HUES48 (cell line): Measurements from ENCODE around the gene UBAC1.

Experiments used
- H3K27ac ChIP-seq: one replicate; pipeline ENCODE4 v1.7.0; 2013; ENCODE audit warnings: low read depth, low read length, inconsistent platforms
- H3K27me3 ChIP-seq: 2 replicates; pipeline ENCODE4 v1.6.1; 2013; ENCODE audit warnings: mild to moderate bottlenecking, low read length; ENCODE audit not compliant: control insufficient read depth, insufficient read depth
- H3K36me3 ChIP-seq: 2 replicates; pipeline ENCODE4 v1.6.1; 2013; ENCODE audit warnings: low read length; ENCODE audit not compliant: control insufficient read depth, insufficient read depth
- H3K4me1 ChIP-seq: 2 replicates; pipeline ENCODE4 v1.6.1; 2013; ENCODE audit warnings: mild to moderate bottlenecking, low read length; ENCODE audit not compliant: control insufficient read depth, insufficient read depth
- H3K4me3 ChIP-seq: 2 replicates; pipeline ENCODE4 v1.5.1; 2013; ENCODE audit warnings: mild to moderate bottlenecking, low read depth, low read length
- H3K9ac ChIP-seq: 2 replicates; pipeline ENCODE4 v1.6.1; 2013; ENCODE audit warnings: mild to moderate bottlenecking, low read depth, low read length, moderate library complexity
- H3K9me3 ChIP-seq: 2 replicates; pipeline ENCODE4 v1.6.1; 2013; ENCODE audit warnings: low read length; ENCODE audit not compliant: control insufficient read depth, insufficient read depth

Gene UBAC1

DNA sequence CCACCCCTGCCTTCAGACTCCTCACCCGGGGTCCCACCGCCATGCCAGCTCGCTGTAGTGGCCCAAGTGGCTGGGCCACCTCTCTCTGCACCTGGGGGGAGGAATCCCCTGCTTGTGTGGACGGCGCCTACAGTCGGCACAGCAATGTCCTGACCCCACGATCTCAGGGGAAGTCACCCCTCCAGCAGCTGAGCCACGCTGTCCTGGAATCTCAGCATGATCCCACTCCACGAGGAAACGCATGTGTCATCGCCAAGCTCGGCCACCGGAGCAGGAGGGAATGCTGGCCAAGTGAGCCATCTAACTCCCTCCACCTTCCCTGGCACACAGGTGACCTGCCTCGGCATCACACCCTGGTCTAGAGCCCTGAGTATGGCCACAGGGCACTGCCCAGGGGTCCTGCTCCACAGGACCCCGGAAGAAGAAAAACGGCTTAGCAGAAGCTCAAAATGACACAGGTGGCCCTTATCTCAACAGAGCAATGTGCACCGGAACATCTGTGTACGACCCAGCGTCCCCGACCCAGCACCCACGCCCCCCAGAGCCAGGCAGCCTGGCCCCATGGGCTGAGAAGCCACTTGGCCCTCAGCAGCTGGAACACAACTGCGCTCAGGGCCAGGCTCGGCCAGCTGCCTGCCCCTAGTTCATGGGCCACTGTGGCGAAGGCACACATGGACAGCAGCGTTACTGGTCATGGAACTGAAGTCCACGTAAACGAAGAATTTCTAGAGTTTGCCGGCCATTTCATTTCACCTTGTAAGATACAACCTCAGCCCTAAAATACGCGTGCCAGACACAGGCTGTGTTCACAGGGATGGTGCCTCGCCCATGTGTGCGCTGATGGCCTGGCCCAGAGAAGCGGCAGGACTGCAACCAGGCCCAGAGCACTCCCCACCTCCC is 30.5 kb downstream of the UBAC1 start:
- H3K27me3 ChIP-seq: no peaks in the 10 kb centered on the region
- no peak overlapping the region for H3K4me3 ChIP-seq
- no peak overlapping the region for H3K27ac ChIP-seq
- H3K9ac ChIP-seq: no peak overlapping the region
- H3K36me3 ChIP-seq: peaks cover 42% of the 10 kb centered on the region
- H3K9me3 ChIP-seq: no peaks in the 10 kb centered on the region
- no peaks in the 10 kb centered on the region for H3K4me1 ChIP-seq

DNA sequence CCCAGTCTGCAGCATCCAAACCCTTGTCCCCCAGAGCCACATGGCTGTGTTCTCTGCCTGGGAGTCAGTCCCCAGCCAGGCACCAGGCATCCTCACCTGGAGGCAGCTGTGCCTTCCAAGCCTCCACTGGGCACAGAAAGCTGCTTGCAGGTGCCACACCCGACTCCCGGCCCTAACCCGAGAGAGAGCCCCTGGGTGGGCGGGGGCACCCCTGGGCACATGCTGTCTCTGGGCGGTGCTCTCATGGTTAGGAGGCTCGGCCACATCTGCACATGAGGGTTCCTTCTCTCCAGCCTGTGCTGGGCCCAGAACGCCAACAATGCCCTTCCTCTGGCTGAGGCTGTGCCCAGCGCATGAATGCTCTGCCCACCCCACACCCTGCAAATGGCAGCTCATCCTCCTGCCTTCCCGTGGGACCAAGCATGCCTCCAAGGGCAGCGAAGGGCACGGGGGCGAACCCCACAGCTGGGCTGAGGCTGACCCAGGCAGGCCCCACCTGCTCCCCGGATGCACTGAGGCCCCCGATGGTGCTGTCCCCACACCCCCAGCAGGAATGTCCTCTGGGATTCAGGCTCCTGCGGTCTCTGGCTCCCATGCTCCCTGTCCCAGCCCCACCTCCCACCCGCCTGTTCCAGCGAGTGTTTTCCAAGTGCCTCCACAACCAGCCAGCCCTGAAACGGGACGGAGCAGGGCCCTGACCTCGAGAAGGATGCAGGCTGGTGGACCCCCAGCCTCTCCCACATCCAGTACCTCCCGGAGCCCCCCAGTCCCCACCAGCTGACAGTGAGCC is 31.3 kb downstream of the UBAC1 start:
- H3K9ac ChIP-seq: no peak overlapping the region
- no peaks in the 10 kb centered on the region for H3K27me3 ChIP-seq
- no peak overlapping the region for H3K4me3 ChIP-seq
- H3K27ac ChIP-seq: no peak overlapping the region
- no peaks in the 10 kb centered on the region for H3K4me1 ChIP-seq
- H3K9me3 ChIP-seq: no peaks in the 10 kb centered on the region
- H3K36me3 ChIP-seq: peaks cover 34% of the 10 kb centered on the region

DNA sequence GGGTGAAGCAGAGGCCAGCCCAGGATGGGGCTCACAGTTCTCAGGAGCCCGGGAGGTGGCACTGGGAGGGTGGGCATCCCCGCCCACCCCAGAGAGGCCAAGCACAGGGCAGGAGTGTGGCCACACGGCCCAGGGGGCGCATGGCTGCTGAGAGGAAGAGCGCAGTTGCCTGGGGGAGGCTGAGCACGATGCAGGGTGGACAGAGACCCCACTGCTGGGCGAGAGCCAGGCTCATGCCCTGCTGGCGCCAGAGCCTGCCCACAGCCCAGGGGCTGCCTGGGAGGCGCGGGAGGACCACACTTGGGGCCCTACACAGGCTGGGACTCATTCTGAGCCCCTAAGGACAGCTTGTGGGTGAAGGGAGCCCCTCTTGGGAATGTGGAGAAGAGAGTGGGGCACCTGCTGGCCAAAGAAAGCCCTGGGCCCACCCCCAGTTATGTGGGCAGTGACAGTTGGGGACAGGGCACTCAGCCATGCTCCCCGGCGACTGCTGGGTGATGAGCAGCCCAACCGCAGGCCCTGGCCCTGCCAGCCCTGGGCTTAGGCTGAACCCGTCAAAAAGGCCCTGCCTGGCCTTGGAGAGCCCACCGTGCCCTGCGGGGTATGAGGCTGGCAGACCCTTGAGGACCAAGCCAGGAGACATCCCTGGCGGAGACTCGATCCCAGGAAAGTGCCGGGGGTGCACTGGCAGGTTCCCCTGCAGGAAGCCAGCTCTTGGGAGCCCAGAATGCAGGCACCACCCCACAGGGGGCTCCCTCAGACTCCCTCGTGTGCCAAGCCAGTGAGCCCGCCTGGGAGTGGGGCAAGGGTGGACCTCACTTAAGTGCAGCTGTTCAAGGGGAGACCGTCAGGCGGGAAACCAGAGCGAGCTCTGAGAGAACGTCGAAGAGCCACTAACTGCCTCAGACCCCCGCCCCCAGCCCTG is 32.2 kb downstream of the UBAC1 start:
- H3K27ac ChIP-seq: no peak overlapping the region
- no peaks in the 10 kb centered on the region for H3K9me3 ChIP-seq
- H3K4me3 ChIP-seq: no peak overlapping the region
- H3K4me1 ChIP-seq: no peaks in the 10 kb centered on the region
- H3K27me3 ChIP-seq: no peaks in the 10 kb centered on the region
- no peak overlapping the region for H3K9ac ChIP-seq
- H3K36me3 ChIP-seq: peaks cover 30% of the 10 kb centered on the region

DNA sequence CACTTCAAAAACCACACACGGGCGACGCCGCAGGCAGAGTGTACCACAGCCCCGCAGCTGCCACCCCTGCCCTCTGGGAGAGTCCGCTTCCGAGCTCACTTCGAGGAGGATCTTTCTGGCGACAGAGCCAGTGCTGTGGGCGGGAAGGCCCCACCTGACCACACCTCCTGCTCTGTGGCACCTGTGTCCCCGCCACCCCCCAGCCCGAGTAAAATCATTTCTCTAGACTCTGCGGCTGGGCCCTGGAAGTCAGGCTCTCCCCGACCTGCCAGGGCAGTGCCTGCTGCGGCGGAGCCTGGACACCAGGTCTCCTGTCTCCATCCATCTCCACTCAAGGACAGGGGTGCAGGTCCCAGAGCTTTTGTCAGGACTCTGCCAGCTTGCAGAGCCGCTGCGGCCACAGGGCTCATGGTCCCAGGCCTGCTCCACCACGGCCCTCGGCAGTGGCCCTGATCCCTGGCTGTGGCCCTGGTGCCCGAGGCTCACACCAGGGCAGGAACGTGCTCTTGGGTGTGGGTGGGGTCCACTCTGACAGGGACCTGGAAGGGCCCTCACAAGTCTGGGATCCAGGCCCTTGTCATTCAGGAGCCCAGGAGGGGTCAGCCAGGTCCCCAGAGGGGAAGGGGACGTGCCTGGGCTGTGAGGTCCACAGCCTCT is 33.0 kb downstream of the UBAC1 start:
- H3K9me3 ChIP-seq: no peaks in the 10 kb centered on the region
- no peak overlapping the region for H3K27ac ChIP-seq
- no peaks in the 10 kb centered on the region for H3K4me1 ChIP-seq
- no peak overlapping the region for H3K4me3 ChIP-seq
- H3K27me3 ChIP-seq: no peaks in the 10 kb centered on the region
- H3K36me3 ChIP-seq: peaks cover 25% of the 10 kb centered on the region
- H3K9ac ChIP-seq: no peak overlapping the region

DNA sequence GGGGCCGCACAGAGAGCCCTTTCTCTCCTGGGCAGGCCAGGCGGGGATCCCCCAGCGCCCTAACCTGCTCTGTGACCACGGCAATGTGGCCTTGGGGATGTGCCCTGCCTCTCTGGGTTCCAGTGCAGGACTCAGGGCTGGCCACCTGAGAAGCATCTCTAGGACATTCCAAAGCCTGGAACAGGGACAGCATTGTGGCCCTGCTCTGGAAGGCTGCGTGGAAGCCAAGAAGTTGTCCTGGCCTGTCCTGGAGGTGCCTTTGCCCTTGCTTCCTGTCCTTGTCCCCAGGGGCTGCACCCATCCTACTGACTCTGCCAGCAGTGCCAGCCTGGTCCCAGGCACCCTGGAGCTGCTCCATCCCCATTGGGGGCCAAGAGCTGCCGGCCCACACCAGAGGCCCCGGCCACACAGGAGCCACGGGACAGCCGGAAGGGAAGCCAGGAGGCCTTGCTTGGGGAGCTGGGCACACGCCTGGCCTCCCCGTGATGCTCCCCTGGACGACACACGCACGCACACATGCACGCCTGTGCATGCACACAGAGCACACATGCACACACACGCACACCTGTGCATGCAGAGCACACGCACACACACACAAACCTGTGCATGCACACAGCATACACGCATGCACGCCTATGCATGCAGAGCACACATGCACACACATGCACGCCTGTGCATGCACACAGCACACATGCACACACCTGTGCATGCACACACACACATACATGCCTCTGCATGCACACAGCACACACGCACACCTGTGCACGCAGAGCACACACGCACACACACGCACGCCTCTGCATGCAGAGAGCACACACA is 33.8 kb downstream of the UBAC1 start:
- H3K27me3 ChIP-seq: no peaks in the 10 kb centered on the region
- no peak overlapping the region for H3K27ac ChIP-seq
- no peaks in the 10 kb centered on the region for H3K9me3 ChIP-seq
- H3K36me3 ChIP-seq: peaks cover 17% of the 10 kb centered on the region; the same call in 1 of the 2 replicates
- no peak overlapping the region for H3K4me3 ChIP-seq
- H3K4me1 ChIP-seq: no peaks in the 10 kb centered on the region
- no peak overlapping the region for H3K9ac ChIP-seq

DNA sequence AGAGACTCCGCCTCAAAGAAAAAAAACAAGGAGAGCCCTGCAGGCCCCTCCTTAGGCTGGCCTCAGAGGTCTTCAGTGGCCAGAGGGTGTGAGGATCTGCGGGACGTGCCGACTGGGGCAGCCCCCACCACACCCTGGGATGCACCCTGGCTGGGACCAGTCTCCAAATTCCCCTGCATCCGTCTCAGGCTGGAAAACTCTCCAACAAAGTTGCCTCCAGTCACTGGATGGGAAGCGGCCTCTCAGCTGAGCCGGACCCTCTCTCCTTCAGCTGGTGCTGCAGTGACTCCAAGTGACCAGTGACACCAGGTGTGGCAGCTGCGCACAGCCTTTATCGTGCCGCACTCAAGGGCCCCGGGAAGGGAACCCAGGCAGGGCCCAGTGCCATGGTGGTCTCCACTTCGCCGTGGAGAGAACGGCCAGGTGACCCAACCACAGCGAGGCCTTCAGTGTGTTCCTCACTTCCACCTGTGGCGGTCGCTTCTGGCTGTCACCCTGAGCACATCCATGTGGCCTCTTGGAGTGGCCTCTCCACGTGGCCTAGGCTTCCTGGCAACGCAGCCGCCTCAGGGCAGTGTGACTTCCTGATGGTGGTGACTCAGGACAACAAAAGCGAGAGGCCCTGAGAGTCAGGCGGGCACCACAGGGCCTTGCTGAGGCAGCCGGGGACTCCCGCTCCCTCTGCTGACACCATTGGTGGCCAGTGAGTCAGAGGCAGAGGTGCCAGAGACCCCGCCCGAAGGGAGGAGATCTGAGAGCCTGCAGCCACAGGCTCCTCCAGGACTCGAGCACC is 34.6 kb downstream of the UBAC1 start:
- H3K27ac ChIP-seq: no peak overlapping the region
- H3K9me3 ChIP-seq: no peaks in the 10 kb centered on the region
- H3K27me3 ChIP-seq: no peaks in the 10 kb centered on the region
- H3K9ac ChIP-seq: no peak overlapping the region
- H3K4me1 ChIP-seq: no peaks in the 10 kb centered on the region
- no peak overlapping the region for H3K4me3 ChIP-seq
- H3K36me3 ChIP-seq: peaks cover 13% of the 10 kb centered on the region; the same call in 1 of the 2 replicates

DNA sequence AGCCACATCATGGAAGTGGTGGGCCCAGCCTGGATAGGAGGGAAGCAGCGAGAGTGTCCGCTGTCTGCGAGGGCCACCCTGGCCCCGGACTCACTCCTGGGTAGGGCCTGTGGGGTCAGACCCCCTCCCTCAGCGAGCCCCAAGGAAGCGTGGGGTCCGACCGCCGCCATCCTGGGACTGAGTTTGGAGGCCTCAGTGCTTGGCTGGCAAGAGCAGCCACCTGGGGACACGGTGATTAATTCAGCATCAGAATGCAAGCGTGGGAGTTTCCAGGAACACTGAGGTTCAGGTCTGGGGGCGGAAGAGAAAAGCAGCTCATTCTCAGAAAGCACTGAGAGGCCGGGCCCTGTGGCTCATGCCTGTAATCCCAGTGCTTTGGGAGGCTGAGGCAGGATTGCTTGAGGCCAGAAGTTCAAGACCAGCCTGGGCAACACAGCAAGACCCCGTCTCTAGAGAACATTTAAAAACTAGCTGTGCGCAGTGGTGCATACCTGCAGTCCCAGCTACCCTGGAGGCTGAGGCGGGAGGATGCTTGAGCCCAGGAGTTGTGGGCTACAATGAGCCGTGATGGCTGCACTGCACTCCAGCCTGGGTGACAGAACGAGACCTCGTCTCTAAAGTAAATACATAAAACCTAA is 35.6 kb downstream of the UBAC1 start:
- H3K27ac ChIP-seq: no peak overlapping the region
- no peaks in the 10 kb centered on the region for H3K9me3 ChIP-seq
- no peaks in the 10 kb centered on the region for H3K4me1 ChIP-seq
- peaks cover 4% of the 10 kb centered on the region; the same call in 1 of the 2 replicates for H3K36me3 ChIP-seq
- no peak overlapping the region for H3K4me3 ChIP-seq
- no peak overlapping the region for H3K9ac ChIP-seq
- no peaks in the 10 kb centered on the region for H3K27me3 ChIP-seq

DNA sequence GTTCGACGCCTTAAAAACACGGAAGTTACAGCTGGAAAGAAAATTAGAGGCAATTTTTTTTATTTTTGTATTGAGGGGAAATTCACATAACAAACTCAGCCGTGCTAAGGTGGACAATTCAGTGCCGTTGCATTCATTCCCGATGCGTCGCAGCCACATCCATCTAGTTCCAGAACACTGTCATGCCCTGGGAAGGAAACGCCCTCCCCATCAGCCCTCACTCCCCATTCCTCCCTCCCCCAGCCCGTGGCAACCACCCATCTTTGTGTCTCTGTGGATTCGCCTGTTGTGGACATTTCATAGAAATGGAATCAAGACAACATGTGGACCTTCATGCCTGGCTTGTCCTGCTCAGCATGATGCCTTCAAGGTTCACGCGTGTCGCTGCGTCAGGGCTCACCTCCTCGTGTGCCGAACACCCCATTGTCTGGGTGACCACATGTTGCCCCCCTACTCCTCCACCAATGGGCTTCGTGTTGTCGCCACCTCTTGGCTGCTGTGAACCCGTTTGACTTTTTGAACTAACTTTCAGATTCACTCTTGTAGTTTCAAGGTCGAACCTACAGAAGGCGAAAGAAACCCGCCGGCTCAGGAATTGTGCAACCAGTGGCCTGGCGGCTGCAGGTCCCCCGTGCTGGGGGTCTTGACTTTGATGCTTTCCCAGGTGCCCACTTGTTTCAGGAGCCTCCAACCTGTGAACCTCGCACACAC is 36.4 kb downstream of the UBAC1 start:
- H3K9ac ChIP-seq: no peak overlapping the region
- 0 out of 2 replicates have a peak, but pooled peaks cover 4% of the 10 kb centered on the region for H3K36me3 ChIP-seq
- no peaks in the 10 kb centered on the region for H3K4me1 ChIP-seq
- no peak overlapping the region for H3K4me3 ChIP-seq
- H3K27ac ChIP-seq: no peak overlapping the region
- no peaks in the 10 kb centered on the region for H3K27me3 ChIP-seq
- no peaks in the 10 kb centered on the region for H3K9me3 ChIP-seq
